B cell (primary cell): Measurements from ENCODE around the gene TKT. TPM values are rescaled to one million over a fixed set of nuclear protein-coding genes. Genes with fewer than 3 reads are reported as not detected.

Source experiments
- ATAC-seq: fragments of 200-7000 bp; cut with Tn5 transposase; one replicate; pipeline ENCODE4 v1.10.0; 2021; ENCODE audit warnings: low read depth, mild to moderate bottlenecking, moderate number of reproducible peaks, moderate library complexity
- CTCF ChIA-PET: fragments of 350-600 bp; sonication (Branson Sonifier 250); formaldehyde crosslinking; loops from one replicate; lab custom pipeline; 2021; ENCODE audit warnings: antibody characterized with exemption, inconsistent platforms; lab: Charles Lee
- POLR2A ChIA-PET: fragments of 350-600 bp; sonication (Branson Sonifier 250); formaldehyde crosslinking; loops from one replicate; lab custom pipeline; 2021; ENCODE audit warnings: antibody characterized with exemption; lab: Charles Lee
- DNase-seq: peaks from one replicate; pipeline ENCODE4 v3.0.0; 2013
- H2AFZ ChIP-seq: 2 replicates; pipeline ENCODE4 v1.6.1; 2012; ENCODE audit warnings: mild to moderate bottlenecking, low read depth, low read length; ENCODE audit not compliant: insufficient read depth, poor library complexity, severe bottlenecking
- H3K27ac ChIP-seq, 2 donors: 1 replicate in 1 of 2; 2 replicates in 1 of 2; pipeline ENCODE4 v1.5.1; 2012 to 2013; ENCODE audit warnings: low read length in 2 of 2, mild to moderate bottlenecking in 2 of 2, moderate library complexity in 1 of 2
- H3K27me3 ChIP-seq, 4 experiments: fragments of 200-600 bp in 1 of 4; sonication (generic) in 1 of 4; replicated peaks in 1 of 4; 1 replicate in 2 of 4; 2 replicates in 2 of 4; pipeline versions ENCODE4 v1.6.1 to v1.7.0; 2013 to 2016; ENCODE audit warnings: low read length in 3 of 4, mild to moderate bottlenecking in 2 of 4, mixed read lengths in 1 of 4, moderate library complexity in 1 of 4; ENCODE audit not compliant: insufficient read depth in 4 of 4, control insufficient read depth in 3 of 4; ENCODE audit errors: control extremely low read depth in 1 of 4
- H3K36me3 ChIP-seq, 2 experiments: replicated peaks in 1 of 2; 1 replicate in 1 of 2; 2 replicates in 1 of 2; pipeline versions ENCODE4 v1.6.1 to v1.7.1; 2013; ENCODE audit warnings: low read length in 1 of 2; ENCODE audit not compliant: insufficient read depth in 2 of 2, control insufficient read depth in 1 of 2; ENCODE audit errors: control extremely low read depth in 1 of 2, extremely low read depth in 1 of 2
- H3K4me1 ChIP-seq, 2 donors: fragments of 200-600 bp in 1 of 2; sonication (generic) in 1 of 2; 1 replicate in 1 of 2; 2 replicates in 1 of 2; pipeline versions ENCODE4 v1.5.1 to v1.6.1; 2013 to 2017; ENCODE audit warnings: low read length in 2 of 2; ENCODE audit not compliant: control insufficient read depth in 2 of 2, insufficient read depth in 2 of 2
- H3K4me2 ChIP-seq: replicated peaks from 2 replicates; pipeline ENCODE3; 2012; ENCODE audit warnings: mild to moderate bottlenecking, low read depth, low read length; ENCODE audit not compliant: poor library complexity, severe bottlenecking
- H3K4me3 ChIP-seq, 5 experiments: fragments of 200-600 bp in 1 of 5; sonication (generic) in 1 of 5; 1 replicate in 3 of 5; 2 replicates in 2 of 5; pipeline versions ENCODE4 v1.5.1 to v1.7.0; 2011 to 2016; ENCODE audit warnings: low read length in 4 of 5, mild to moderate bottlenecking in 4 of 5, low read depth in 2 of 5, control low read depth in 1 of 5, moderate library complexity in 1 of 5; ENCODE audit not compliant: insufficient read depth in 1 of 5; ENCODE audit errors: control extremely low read depth in 1 of 5, extremely low read depth in 1 of 5
- H3K79me2 ChIP-seq: fragments of 200-600 bp; sonication (generic); one replicate; pipeline ENCODE4 v1.6.0; 2016; ENCODE audit warnings: low read length; ENCODE audit not compliant: control insufficient read depth, insufficient read depth
- H3K9ac ChIP-seq: fragments of 200-600 bp; sonication (generic); 2 replicates; pipeline ENCODE4 v1.6.1; 2017; ENCODE audit warnings: mild to moderate bottlenecking, low read length, moderate library complexity
- H3K9me3 ChIP-seq, 3 donors: one replicate each; pipeline versions ENCODE4 v1.6.1 to v1.7.1; 2013; ENCODE audit warnings: low read length in 2 of 3; ENCODE audit not compliant: control insufficient read depth in 2 of 3, insufficient read depth in 1 of 3; ENCODE audit errors: control extremely low read depth in 1 of 3
- H4K20me1 ChIP-seq: 2 replicates; pipeline ENCODE4 v1.6.0; 2012; ENCODE audit warnings: mild to moderate bottlenecking, low read length; ENCODE audit not compliant: insufficient read depth, control insufficient read depth, poor library complexity, severe bottlenecking
- H3K27ac Mint-ChIP-seq: one replicate; pipeline ENCODE4 v1.8.0; 2021; ENCODE audit warnings: mixed read lengths
- H3K27me3 Mint-ChIP-seq: one replicate; pipeline ENCODE4 v1.8.0; 2021; ENCODE audit warnings: mixed read lengths
- H3K4me1 Mint-ChIP-seq: one replicate; pipeline ENCODE4 v1.8.0; 2021; ENCODE audit warnings: mixed read lengths
- H3K4me3 Mint-ChIP-seq: one replicate; pipeline ENCODE4 v1.8.0; 2021; ENCODE audit warnings: mixed read lengths
- H3K9me3 Mint-ChIP-seq: one replicate; pipeline ENCODE4 v1.8.0; 2022; ENCODE audit warnings: mixed read lengths; ENCODE audit not compliant: insufficient read depth
- EZH2 ChIP-seq: IDR thresholded peaks from 2 replicates; pipeline ENCODE4 v1.6.1; 2012; ENCODE audit warnings: borderline replicate concordance, low read depth, mild to moderate bottlenecking, moderate library complexity, low read length; ENCODE audit not compliant: insufficient read depth, poor library complexity, severe bottlenecking
- WGBS: methylation state at CpG from one replicate; pipeline ENCODE4 v1.1.5; 2013; ENCODE audit warnings: missing lambda C conversion rate; ENCODE audit not compliant: insufficient coverage; 5-methylcytosine and 5-hydroxymethylcytosine counted together
- intact Hi-C: fragments of 100-400 bp; cut with micrococcal nuclease; formaldehyde crosslinking; loops from one replicate; pipeline ENCODE4 v1.10.0; 2022
- polyA plus RNA-seq: library from polyadenylated mRNA; depleted of rRNA; stranded (reverse); fragments of >200 nt; gene quantifications from 2 replicates; pipeline ENCODE4 v1.2.3, GENCODE V29; 2012
- total RNA-seq, 2 donors: library from RNA; stranded (reverse); fragments of 120-200 nt in 1 of 2; gene quantifications; 1 replicate in 1 of 2; 2 replicates in 1 of 2; pipeline versions ENCODE4 v1.2.3 to v1.2.4, GENCODE V29; 2013 to 2022
- TF ChIP-seq, protein P1 (sequence below): fragments of 200-600 bp; IDR thresholded peaks from one replicate; pipeline ENCODE4 v1.8.0; 2022; ENCODE audit warnings: antibody characterized with exemption, mild to moderate bottlenecking

Gene TKT
- total and polyA plus RNA-seq, 2 donors (not counting 1 experiment from before 2014, with no cell fraction given): 69.5 to 81.0 TPM

DNA sequence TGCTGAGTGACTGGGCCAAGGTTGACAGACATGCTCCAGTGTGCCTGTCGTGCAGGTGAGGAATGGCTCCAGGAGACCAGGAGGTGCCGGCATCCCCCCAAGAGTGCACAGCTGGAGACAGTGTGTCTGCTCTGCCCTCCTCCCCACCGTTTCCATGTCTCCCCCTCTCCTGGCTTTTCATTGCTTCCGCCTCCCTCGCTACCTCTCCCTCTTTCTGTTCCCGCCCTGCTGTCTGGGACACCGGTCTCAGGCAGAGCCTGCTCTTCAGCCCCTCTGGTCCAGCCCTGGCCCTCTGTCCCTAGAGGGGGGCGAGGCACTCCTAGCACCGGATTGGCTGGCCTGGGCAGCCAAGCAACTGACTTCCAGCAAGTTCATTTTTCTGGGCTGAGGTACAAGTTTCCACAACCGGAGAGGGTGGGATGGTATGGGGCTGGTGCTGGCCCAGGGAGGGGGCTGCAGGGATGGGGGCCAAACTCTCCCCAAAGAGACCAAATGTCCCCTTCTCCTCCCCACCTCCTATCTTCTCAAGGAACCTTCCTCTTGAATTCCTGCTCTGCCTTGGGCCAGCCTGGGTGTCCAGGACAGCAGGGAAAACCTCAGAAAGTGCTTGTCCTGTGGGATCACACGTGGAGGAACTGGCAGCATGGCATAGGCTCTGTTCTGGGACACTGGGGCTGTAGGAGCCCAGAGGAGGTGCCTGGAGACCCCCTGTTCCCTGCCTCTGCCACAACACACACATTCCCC, 62.2 kb downstream of the TKT start:
- H3K79me2 ChIP-seq: no peaks in the 10 kb centered on the region
- H3K4me1 ChIP-seq: peaks cover 29 to 70% of the 10 kb centered on the region in 2 donors
- no peaks in the 10 kb centered on the region for H4K20me1 ChIP-seq
- ATAC-seq: no peak
- Mint-ChIP-seq H3K4me1 (peaks cover 47% of the 10 kb centered on the region), H3K9me3 (no peaks in the 10 kb centered on the region), H3K4me3 (no peak overlapping the region), H3K27ac (peak overlapping the region; percentile 89), H3K27me3 (no peaks in the 10 kb centered on the region)
- peaks cover 7 to 46% of the 10 kb centered on the region in 2 experiments for H3K36me3 ChIP-seq
- WGBS: 97% methylated on average over 11 of the region's 11 CpGs
- H3K9me3 ChIP-seq: no peaks in the 10 kb centered on the region
- CTCF ChIA-PET: interaction anchor here (0.6 to 7.9 kb wide), 13 partner anchors 11 to 535 kb away, joined by 3 to 262 read pairs (median 8); partner anchors contain the start of gene PRKCD
- H3K4me3 ChIP-seq: no peak overlapping the region
- POLR2A ChIA-PET: interaction anchor here (1.4 kb wide), 1 partner anchor 13 kb away, joined by 9 read pairs; no protein-coding TSS in a partner anchor
- DNase-seq: peak; percentile 13
- intact Hi-C loops: no loop called here
- no peak overlapping the region for H3K9ac ChIP-seq
- H3K4me2 ChIP-seq: peak overlapping the region; percentile 8
- peak overlapping the region in 1 of 2 donors; percentile 61 for H3K27ac ChIP-seq
- no peak overlapping the region for H2AFZ ChIP-seq
- TF ChIP-seq, protein P1, sequence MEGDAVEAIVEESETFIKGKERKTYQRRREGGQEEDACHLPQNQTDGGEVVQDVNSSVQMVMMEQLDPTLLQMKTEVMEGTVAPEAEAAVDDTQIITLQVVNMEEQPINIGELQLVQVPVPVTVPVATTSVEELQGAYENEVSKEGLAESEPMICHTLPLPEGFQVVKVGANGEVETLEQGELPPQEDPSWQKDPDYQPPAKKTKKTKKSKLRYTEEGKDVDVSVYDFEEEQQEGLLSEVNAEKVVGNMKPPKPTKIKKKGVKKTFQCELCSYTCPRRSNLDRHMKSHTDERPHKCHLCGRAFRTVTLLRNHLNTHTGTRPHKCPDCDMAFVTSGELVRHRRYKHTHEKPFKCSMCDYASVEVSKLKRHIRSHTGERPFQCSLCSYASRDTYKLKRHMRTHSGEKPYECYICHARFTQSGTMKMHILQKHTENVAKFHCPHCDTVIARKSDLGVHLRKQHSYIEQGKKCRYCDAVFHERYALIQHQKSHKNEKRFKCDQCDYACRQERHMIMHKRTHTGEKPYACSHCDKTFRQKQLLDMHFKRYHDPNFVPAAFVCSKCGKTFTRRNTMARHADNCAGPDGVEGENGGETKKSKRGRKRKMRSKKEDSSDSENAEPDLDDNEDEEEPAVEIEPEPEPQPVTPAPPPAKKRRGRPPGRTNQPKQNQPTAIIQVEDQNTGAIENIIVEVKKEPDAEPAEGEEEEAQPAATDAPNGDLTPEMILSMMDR: no peak
- TF ChIP-seq EZH2: no peak
- no peaks in the 10 kb centered on the region for H3K27me3 ChIP-seq

DNA sequence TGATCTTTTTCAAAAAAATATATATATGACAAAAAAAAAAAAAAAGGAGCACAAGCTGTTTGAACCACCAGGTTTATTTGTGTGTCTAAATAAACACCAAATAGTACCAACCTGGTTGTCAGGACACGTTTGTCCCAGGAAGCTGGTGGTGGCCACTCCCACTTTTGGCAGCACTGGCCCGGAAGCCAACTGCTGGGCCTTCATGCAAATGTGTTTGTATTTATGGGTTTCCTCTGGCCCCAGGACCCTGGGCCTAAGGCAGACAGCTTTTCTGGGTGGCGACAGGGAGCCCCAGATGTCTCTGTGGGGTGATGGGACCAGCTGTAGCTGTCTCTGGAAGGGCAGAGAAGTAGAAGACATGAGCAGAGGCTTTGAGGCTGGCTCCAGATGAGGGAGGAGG, 63.2 kb downstream of the TKT start:
- peaks cover 8 to 53% of the 10 kb centered on the region in 2 experiments for H3K36me3 ChIP-seq
- H3K4me2 ChIP-seq: peak overlapping the region; percentile 22
- no peak for ATAC-seq

More for the DNA sequence above, 63.2 kb downstream of the TKT start:
- H3K79me2 ChIP-seq: no peaks in the 10 kb centered on the region
- Mint-ChIP-seq H3K4me1 (peaks cover 47% of the 10 kb centered on the region), H3K27me3 (no peaks in the 10 kb centered on the region), H3K27ac (peak overlapping the region; percentile 89), H3K9me3 (no peaks in the 10 kb centered on the region), H3K4me3 (peak overlapping the region; percentile 51)
- H3K4me3 ChIP-seq: no peak overlapping the region
- H4K20me1 ChIP-seq: no peaks in the 10 kb centered on the region
- no peaks in the 10 kb centered on the region for H3K9me3 ChIP-seq
- peak; percentile 39 for DNase-seq
- peak overlapping the region; percentile 50 to 61 for H3K27ac ChIP-seq
- intact Hi-C loops: no loop called here
- no peak overlapping the region for H2AFZ ChIP-seq
- H3K4me1 ChIP-seq: peaks cover 29 to 70% of the 10 kb centered on the region in 2 donors
- ChIA-PET POLR2A (interaction anchor here (0.6 to 1.4 kb wide), 2 partner anchors 12 to 22 kb away, joined by 8 to 9 read pairs; no protein-coding TSS in a partner anchor), CTCF (interaction anchor here (0.6 to 5.2 kb wide), 15 partner anchors 10 to 534 kb away, joined by 3 to 72 read pairs (median 4); partner anchors contain the start of gene PRKCD)
- H3K27me3 ChIP-seq: no peaks in the 10 kb centered on the region
- no peak overlapping the region for H3K9ac ChIP-seq
- TF ChIP-seq, protein P1: no peak
- TF ChIP-seq EZH2: no peak
- WGBS: 60% methylated on average over 3 of the region's 3 CpGs
